GM23338 (cell line): ENCODE data around the gene PREB. TPM values are rescaled to one million over a fixed set of nuclear protein-coding genes. Genes with fewer than 3 reads are reported as not detected.

Experiments
- ATAC-seq: fragments of 200-7000 bp; cut with Tn5 transposase; 3 replicates; pipeline ENCODE4 v1.9.1; 2020
- DNase-seq: peaks from one replicate; pipeline ENCODE4 v3.0.0-alpha.2; 2015; ENCODE audit warnings: low spot score
- H2AFZ ChIP-seq: fragments of 200-600 bp; sonication (generic); 2 replicates; pipeline ENCODE4 v1.8.0; 2016; ENCODE audit warnings: antibody characterized with exemption, mild to moderate bottlenecking, moderate library complexity
- H3F3A ChIP-seq: fragments of 200-600 bp; sonication (generic); replicated peaks from 2 replicates; pipeline ENCODE4 v1.8.0; 2017; ENCODE audit warnings: antibody characterized with exemption, mixed run types, low read depth
- H3K27ac ChIP-seq: fragments of 200-600 bp; sonication (generic); 2 replicates; pipeline ENCODE4 v1.6.1; 2016; ENCODE audit warnings: low read depth
- H3K27me3 ChIP-seq: fragments of 200-600 bp; sonication (generic); 2 replicates; pipeline ENCODE4 v1.8.0; 2016; ENCODE audit warnings: mild to moderate bottlenecking, mixed run types, moderate library complexity; ENCODE audit not compliant: insufficient read depth
- H3K36me3 ChIP-seq: fragments of 200-600 bp; sonication (generic); 2 replicates; pipeline ENCODE4 v1.8.0; 2016; ENCODE audit warnings: mild to moderate bottlenecking; ENCODE audit not compliant: insufficient read depth
- H3K4me1 ChIP-seq: fragments of 200-600 bp; sonication (generic); 2 replicates; pipeline ENCODE4 v1.8.0; 2016; ENCODE audit warnings: mild to moderate bottlenecking, moderate library complexity; ENCODE audit not compliant: insufficient read depth
- H3K4me2 ChIP-seq: fragments of 200-600 bp; sonication (generic); 2 replicates; pipeline ENCODE4 v1.7.1; 2017; ENCODE audit warnings: mixed run types
- H3K4me3 ChIP-seq: fragments of 200-600 bp; sonication (generic); 2 replicates; pipeline ENCODE4 v1.6.1; 2016; ENCODE audit warnings: mixed run types
- H3K79me2 ChIP-seq: fragments of 200-600 bp; sonication (generic); replicated peaks from 2 replicates; pipeline ENCODE4 v1.8.0; 2017; ENCODE audit warnings: mild to moderate bottlenecking; ENCODE audit not compliant: insufficient read depth
- H3K9me2 ChIP-seq: fragments of 200-600 bp; sonication (generic); 2 replicates; pipeline ENCODE4 v1.8.0; 2017; ENCODE audit not compliant: insufficient read depth
- H4K20me1 ChIP-seq: fragments of 200-600 bp; sonication (generic); replicated peaks from 2 replicates; pipeline ENCODE4 v1.8.0; 2017; ENCODE audit warnings: mild to moderate bottlenecking; ENCODE audit not compliant: insufficient read depth
- H3K27ac Mint-ChIP-seq: 2 replicates; pipeline ENCODE4 v1.8.0; 2020; ENCODE audit warnings: inconsistent platforms, mild to moderate bottlenecking, moderate library complexity, mixed read lengths
- H3K27me3 Mint-ChIP-seq: 3 replicates; pipeline ENCODE4 v1.8.0; 2022; ENCODE audit warnings: low read depth, mild to moderate bottlenecking, moderate library complexity, mixed read lengths, inconsistent platforms; ENCODE audit not compliant: insufficient read depth, poor library complexity
- H3K36me3 Mint-ChIP-seq: 3 replicates; pipeline ENCODE4 v1.8.0; 2021; ENCODE audit warnings: low read depth, mild to moderate bottlenecking, inconsistent platforms, moderate library complexity, mixed read lengths
- H3K4me1 Mint-ChIP-seq: 3 replicates; pipeline ENCODE4 v1.8.0; 2020; ENCODE audit warnings: mild to moderate bottlenecking, inconsistent platforms, mixed read lengths
- H3K4me3 Mint-ChIP-seq: 3 replicates; pipeline ENCODE4 v1.8.0; 2021; ENCODE audit warnings: moderate library complexity, mild to moderate bottlenecking, inconsistent platforms, mixed read lengths
- H3K9me3 Mint-ChIP-seq: 3 replicates; pipeline ENCODE4 v1.8.0; 2020; ENCODE audit warnings: moderate library complexity, mild to moderate bottlenecking, inconsistent platforms, mixed read lengths
- CREB1 ChIP-seq: fragments of 250-450 bp; sonication (Bioruptor Pico); IDR thresholded peaks from 2 replicates; pipeline ENCODE4 v1.5.0; 2020; ENCODE audit warnings: low read depth, mild to moderate bottlenecking, moderate library complexity
- JUNB ChIP-seq: IDR thresholded peaks from one replicate; pipeline ENCODE4 v1.6.1; 2016; ENCODE audit warnings: antibody characterized with exemption; ENCODE audit not compliant: unreplicated experiment
- NANOG ChIP-seq: IDR thresholded peaks from 2 replicates; pipeline ENCODE4 v1.6.1; 2016; ENCODE audit warnings: antibody characterized with exemption, borderline replicate concordance
- POLR2AphosphoS5 ChIP-seq: IDR thresholded peaks from 2 replicates; pipeline ENCODE4 v1.6.1; 2016; ENCODE audit warnings: antibody characterized with exemption, low read depth
- polyA plus RNA-seq: library from polyadenylated mRNA; unstranded; fragments of >200 nt; fragmentation: Nextera tagmentation; extraction: Ambion mirVana; gene quantifications from 2 replicates; pipeline ENCODE4 v1.2.1, GENCODE V29; 2016
- total RNA-seq: library from RNA; depleted of rRNA; stranded (reverse); fragments of >200 nt; shearing (Covaris generic); gene quantifications from 2 replicates; pipeline ENCODE4 v1.2.3, GENCODE V29; 2014
- TF ChIP-seq, protein P1 (sequence below), 2 experiments: fragments of 200-600 bp in 1 of 2; sonication (generic) in 1 of 2; conservative IDR thresholded peaks; 2 replicates each; pipeline versions ENCODE4 v1.5.1 to v1.6.1; 2016 to 2017; ENCODE audit warnings: antibody characterized with exemption in 2 of 2, low read depth in 2 of 2, mild to moderate bottlenecking in 2 of 2, moderate library complexity in 1 of 2
- TF ChIP-seq, protein P2 (sequence below): fragments of 250-450 bp; sonication (Bioruptor Pico); IDR thresholded peaks from 2 replicates; pipeline ENCODE4 v1.5.0; 2020; ENCODE audit warnings: mild to moderate bottlenecking, moderate library complexity

The PREB gene
- total and polyA plus RNA-seq, 2 experiments from 2014 or later = 41.2 to 79.7 TPM

DNA sequence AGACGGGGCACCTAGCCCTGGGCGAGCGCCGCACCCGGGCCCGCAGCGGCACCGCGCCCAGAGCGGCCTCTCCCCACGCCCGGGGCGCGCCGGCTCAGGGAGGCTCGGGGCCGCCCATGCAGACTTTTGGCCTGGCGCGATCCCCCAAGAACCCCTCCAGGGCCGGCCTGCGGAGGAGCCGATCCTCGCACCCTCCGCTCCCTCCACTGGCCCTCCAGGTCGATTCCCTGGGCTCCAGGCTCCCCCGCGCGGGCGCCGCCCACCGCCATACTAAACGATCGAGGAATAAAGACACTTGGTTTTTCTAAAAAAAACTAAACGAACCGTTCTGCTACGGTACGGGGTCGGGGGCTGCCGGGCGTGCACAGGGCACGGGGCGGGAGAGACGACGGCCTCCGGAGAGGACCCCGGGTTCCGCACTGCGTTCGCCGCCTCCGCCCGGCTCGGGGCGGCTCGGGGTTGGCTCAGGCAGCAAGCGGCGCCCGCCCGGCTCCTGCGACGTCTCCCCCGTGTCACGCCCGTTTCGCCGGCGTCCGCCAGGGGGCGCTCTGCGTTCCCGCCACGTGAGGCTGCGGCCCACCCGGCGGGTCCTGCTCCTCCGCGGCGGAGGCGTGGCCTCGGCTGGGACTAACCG, 48.2 kb downstream of the PREB start (continued):
- TF ChIP-seq, protein P1, sequence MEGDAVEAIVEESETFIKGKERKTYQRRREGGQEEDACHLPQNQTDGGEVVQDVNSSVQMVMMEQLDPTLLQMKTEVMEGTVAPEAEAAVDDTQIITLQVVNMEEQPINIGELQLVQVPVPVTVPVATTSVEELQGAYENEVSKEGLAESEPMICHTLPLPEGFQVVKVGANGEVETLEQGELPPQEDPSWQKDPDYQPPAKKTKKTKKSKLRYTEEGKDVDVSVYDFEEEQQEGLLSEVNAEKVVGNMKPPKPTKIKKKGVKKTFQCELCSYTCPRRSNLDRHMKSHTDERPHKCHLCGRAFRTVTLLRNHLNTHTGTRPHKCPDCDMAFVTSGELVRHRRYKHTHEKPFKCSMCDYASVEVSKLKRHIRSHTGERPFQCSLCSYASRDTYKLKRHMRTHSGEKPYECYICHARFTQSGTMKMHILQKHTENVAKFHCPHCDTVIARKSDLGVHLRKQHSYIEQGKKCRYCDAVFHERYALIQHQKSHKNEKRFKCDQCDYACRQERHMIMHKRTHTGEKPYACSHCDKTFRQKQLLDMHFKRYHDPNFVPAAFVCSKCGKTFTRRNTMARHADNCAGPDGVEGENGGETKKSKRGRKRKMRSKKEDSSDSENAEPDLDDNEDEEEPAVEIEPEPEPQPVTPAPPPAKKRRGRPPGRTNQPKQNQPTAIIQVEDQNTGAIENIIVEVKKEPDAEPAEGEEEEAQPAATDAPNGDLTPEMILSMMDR (conservative IDR thresholded peaks at IDR 0.05; ENCODE audit: low read depth in 2 of 2) = peak; percentile 47 to 89

DNA sequence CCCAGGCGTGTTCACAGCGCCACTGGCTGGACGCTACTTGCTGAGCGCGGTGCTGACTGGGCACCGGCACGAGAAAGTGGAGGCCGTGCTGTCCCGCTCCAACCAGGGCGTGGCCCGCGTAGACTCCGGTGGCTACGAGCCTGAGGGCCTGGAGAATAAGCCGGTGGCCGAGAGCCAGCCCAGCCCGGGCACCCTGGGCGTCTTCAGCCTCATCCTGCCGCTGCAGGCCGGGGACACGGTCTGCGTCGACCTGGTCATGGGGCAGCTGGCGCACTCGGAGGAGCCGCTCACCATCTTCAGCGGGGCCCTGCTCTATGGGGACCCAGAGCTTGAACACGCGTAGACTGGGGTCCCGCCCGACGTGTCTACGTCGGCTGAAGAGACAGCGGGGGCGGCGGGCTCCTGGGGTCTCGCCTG, 48.8 kb downstream of the PREB start:
- H3K4me1 ChIP-seq = peaks cover 15% of the 10 kb centered on the region
- H3K36me3 ChIP-seq = no peaks in the 10 kb centered on the region
- no peak overlapping the region for H3K27ac Mint-ChIP-seq
- peaks cover 29% of the 10 kb centered on the region for H3K27me3 Mint-ChIP-seq
- peak overlapping the region; percentile 55 for H3K4me3 Mint-ChIP-seq
- H3K79me2 ChIP-seq = no peaks in the 10 kb centered on the region
- peak overlapping the region; percentile 91 for H3K4me2 ChIP-seq
- DNase-seq = peak; percentile 65
- ATAC-seq = peak; percentile 19
- peaks cover 34% of the 10 kb centered on the region for H3K4me1 Mint-ChIP-seq
- H3K36me3 Mint-ChIP-seq = no peaks in the 10 kb centered on the region
- no peak overlapping the region for H3K27ac ChIP-seq
- H3K9me3 Mint-ChIP-seq = no peaks in the 10 kb centered on the region; the same call in 2 of the 3 replicates
- H3K9me2 ChIP-seq = no peaks in the 10 kb centered on the region
- TF ChIP-seq, protein P2, sequence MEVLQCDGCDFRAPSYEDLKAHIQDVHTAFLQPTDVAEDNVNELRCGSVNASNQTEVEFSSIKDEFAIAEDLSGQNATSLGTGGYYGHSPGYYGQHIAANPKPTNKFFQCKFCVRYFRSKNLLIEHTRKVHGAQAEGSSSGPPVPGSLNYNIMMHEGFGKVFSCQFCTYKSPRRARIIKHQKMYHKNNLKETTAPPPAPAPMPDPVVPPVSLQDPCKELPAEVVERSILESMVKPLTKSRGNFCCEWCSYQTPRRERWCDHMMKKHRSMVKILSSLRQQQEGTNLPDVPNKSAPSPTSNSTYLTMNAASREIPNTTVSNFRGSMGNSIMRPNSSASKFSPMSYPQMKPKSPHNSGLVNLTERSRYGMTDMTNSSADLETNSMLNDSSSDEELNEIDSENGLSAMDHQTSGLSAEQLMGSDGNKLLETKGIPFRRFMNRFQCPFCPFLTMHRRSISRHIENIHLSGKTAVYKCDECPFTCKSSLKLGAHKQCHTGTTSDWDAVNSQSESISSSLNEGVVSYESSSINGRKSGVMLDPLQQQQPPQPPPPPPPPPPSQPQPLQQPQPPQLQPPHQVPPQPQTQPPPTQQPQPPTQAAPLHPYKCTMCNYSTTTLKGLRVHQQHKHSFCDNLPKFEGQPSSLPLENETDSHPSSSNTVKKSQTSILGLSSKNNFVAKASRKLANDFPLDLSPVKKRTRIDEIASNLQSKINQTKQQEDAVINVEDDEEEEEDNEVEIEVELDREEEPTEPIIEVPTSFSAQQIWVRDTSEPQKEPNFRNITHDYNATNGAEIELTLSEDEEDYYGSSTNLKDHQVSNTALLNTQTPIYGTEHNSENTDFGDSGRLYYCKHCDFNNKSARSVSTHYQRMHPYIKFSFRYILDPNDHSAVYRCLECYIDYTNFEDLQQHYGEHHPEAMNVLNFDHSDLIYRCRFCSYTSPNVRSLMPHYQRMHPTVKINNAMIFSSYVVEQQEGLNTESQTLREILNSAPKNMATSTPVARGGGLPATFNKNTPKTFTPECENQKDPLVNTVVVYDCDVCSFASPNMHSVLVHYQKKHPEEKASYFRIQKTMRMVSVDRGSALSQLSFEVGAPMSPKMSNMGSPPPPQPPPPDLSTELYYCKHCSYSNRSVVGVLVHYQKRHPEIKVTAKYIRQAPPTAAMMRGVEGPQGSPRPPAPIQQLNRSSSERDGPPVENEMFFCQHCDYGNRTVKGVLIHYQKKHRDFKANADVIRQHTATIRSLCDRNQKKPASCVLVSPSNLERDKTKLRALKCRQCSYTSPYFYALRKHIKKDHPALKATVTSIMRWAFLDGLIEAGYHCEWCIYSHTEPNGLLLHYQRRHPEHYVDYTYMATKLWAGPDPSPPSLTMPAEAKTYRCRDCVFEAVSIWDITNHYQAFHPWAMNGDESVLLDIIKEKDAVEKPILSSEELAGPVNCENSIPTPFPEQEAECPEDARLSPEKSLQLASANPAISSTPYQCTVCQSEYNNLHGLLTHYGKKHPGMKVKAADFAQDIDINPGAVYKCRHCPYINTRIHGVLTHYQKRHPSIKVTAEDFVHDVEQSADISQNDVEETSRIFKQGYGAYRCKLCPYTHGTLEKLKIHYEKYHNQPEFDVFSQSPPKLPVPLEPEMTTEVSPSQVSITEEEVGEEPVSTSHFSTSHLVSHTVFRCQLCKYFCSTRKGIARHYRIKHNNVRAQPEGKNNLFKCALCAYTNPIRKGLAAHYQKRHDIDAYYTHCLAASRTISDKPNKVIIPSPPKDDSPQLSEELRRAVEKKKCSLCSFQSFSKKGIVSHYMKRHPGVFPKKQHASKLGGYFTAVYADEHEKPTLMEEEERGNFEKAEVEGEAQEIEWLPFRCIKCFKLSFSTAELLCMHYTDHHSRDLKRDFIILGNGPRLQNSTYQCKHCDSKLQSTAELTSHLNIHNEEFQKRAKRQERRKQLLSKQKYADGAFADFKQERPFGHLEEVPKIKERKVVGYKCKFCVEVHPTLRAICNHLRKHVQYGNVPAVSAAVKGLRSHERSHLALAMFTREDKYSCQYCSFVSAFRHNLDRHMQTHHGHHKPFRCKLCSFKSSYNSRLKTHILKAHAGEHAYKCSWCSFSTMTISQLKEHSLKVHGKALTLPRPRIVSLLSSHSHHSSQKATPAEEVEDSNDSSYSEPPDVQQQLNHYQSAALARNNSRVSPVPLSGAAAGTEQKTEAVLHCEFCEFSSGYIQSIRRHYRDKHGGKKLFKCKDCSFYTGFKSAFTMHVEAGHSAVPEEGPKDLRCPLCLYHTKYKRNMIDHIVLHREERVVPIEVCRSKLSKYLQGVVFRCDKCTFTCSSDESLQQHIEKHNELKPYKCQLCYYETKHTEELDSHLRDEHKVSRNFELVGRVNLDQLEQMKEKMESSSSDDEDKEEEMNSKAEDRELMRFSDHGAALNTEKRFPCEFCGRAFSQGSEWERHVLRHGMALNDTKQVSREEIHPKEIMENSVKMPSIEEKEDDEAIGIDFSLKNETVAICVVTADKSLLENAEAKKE (CRISPR knock-in tag) = no peak
- TF ChIP-seq CREB1 (CRISPR knock-in tag) (no peak), JUNB (no peak), NANOG (no peak), POLR2AphosphoS5 (peak; percentile 39)
- TF ChIP-seq, protein P1 (conservative IDR thresholded peaks at IDR 0.05; ENCODE audit: low read depth in 2 of 2) = peak; percentile 42 to 86
- H3K4me3 ChIP-seq = peak overlapping the region; percentile 87
- no peaks in the 10 kb centered on the region for H4K20me1 ChIP-seq
- H3F3A ChIP-seq = peaks cover 8% of the 10 kb centered on the region; the same call in 1 of the 2 replicates
- H2AFZ ChIP-seq = peak overlapping the region; percentile 99
- H3K27me3 ChIP-seq = peaks cover 16% of the 10 kb centered on the region
